GM23248 (cell line): ENCODE measurements around the gene DBF4B.

Source experiments
- EZH2 ChIP-seq: fragments of 200-600 bp; sonication (generic); IDR thresholded peaks from 2 replicates; pipeline ENCODE4 v1.6.1; 2018; ENCODE audit warnings: antibody characterized with exemption, mild to moderate bottlenecking; ENCODE audit not compliant: insufficient read depth, poor library complexity, severe bottlenecking
- EZH2phosphoT487 ChIP-seq: fragments of 200-600 bp; sonication (generic); IDR thresholded peaks from 2 replicates; pipeline ENCODE4 v1.6.1; 2018; ENCODE audit warnings: antibody characterized with exemption, moderate library complexity, mild to moderate bottlenecking, low read depth; ENCODE audit not compliant: insufficient read depth

DNA sequence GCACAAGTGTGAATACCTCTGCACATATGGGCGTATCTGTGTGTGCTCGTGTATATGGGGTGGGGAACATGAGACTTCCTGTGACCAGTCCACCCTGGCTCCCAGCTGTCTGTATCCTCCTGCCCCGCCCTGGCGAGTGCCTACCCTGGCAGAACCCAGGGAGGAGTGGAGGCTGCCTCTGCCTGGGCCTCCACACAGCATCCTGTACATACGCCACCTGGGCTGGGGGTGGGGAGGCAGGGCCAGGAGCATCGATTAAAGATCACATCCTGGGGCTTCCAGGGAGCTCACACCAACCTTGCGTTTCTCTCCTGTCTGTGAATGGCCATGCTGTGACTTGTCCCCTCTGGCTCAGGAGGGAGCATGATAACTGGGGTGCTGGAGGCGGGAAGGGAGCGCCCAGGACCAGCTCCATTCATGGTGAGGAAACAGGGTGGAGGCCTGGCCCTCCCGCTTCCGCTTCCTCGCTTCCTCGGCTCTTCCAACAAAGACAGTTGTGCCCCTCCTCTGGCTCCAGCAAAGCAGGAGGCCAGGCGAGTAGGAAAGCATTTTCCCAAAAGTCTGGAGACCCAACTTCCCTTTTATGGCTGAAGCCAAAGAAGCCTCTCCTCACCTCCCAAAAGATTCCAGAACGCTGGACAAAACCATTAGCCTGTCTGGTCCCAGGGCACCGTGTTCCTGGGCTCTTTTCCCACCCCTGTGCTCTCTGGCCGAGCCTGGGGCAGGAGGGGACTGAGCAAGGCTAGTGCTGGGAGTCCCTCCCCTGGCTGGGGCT lies 73.3 kb downstream of the DBF4B start:
- no peak for TF ChIP-seq EZH2phosphoT487
- TF ChIP-seq EZH2, result no peak
